Cardiac fibroblast (primary cell): Measurements from ENCODE around the gene PLEKHG3.

Experiments
- DNase-seq, 2 donors: peaks; one replicate each; pipeline versions ENCODE4 v3.0.0 to v3.0.0-alpha.2; 2010; ENCODE audit warnings: low read depth in 2 of 2
- H3K4me3 ChIP-seq, 2 donors: replicated peaks in 1 of 2; 1 replicate in 1 of 2; 2 replicates in 1 of 2; pipeline ENCODE4 v1.5.1; 2011; ENCODE audit warnings: low read depth in 2 of 2, low read length in 2 of 2, mild to moderate bottlenecking in 2 of 2, moderate library complexity in 1 of 2
- TF ChIP-seq, protein P1 (sequence below): IDR thresholded peaks from one replicate; pipeline ENCODE4 v1.5.1; 2011; ENCODE audit warnings: low read depth, mild to moderate bottlenecking, low read length, inconsistent platforms

Gene PLEKHG3

DNA sequence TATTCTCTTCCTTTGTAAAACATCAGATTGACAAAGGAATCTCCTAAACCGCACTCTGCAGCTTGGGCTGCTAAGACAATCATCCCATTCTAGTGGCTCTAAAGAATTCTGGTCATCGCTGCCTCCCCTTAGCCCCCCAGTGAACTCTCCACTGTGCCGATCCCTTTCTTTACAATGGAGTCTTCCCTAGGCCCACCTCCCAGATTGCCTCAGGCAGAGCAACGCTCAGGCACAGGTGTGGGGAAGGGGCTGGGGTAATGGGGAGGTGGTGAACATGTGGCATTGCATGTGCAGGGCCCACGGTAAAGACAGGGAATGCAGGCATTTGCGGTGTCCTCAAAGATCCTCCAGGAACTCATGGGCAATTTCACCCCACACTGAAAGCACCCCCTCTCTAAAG is 86.3 kb downstream of the PLEKHG3 start:
- TF ChIP-seq, protein P1, sequence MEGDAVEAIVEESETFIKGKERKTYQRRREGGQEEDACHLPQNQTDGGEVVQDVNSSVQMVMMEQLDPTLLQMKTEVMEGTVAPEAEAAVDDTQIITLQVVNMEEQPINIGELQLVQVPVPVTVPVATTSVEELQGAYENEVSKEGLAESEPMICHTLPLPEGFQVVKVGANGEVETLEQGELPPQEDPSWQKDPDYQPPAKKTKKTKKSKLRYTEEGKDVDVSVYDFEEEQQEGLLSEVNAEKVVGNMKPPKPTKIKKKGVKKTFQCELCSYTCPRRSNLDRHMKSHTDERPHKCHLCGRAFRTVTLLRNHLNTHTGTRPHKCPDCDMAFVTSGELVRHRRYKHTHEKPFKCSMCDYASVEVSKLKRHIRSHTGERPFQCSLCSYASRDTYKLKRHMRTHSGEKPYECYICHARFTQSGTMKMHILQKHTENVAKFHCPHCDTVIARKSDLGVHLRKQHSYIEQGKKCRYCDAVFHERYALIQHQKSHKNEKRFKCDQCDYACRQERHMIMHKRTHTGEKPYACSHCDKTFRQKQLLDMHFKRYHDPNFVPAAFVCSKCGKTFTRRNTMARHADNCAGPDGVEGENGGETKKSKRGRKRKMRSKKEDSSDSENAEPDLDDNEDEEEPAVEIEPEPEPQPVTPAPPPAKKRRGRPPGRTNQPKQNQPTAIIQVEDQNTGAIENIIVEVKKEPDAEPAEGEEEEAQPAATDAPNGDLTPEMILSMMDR = no peak

DNA sequence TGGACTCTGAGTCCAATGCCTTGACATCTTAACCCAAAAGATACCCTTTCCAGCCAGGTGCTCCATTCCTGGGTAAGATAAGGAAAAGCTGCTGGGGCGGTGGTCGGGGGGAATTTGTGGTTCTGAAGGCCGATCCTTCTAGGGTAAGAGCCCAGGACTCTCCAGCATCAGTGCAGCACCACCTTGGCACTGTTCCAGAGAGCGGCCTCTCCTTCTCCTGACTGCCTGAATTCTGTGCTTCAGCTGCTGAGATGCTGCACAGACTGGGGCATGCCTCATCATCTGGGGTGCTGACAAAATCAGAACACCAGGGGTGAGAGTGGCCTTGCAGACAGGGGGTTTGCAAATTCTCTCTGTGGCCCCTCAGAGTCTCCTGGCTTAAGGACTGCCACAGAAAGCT is 88.0 kb downstream of the PLEKHG3 start:
- DNase-seq = no peak
- H3K4me3 ChIP-seq = no peak overlapping the region
- TF ChIP-seq, protein P1 = no peak

More for the DNA sequence above, 86.3 kb downstream of the PLEKHG3 start:
- no peak for DNase-seq
- no peak overlapping the region for H3K4me3 ChIP-seq

DNA sequence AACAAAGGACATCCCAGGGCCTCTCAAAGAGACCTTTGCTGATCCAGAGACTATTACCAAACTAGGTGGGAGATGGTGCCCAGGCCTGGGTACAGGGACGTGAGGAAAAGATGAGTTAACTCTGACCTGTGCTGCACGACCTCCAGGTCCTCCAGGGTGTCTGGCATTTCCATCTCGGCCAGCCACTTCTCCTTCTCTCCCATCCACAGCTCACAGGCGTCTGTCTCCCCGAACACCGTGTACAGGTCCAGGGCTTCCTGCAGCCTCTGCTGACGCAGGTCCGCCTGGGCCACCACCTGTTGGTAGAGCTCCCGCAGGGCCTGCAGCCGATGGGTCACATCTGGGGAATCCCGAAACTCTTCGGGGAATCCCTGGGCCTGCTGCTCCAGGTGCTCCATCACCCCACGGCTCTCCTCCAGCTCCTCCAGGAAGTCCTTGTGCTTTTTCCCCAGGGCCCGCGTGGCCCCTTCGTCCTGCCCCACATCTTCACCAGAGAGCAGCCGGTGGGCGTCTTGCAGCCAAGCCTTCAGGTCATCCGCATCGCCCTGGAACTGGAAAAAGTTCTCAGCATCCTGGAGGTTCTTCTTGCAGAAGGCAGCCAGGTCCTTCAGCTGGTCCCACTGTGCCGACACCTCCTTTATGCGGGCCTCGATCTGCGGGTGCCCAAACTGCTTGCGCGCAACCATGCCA is 88.8 kb downstream of the PLEKHG3 start:
- DNase-seq = no peak
- TF ChIP-seq, protein P1 = no peak
- H3K4me3 ChIP-seq = no peak overlapping the region

DNA sequence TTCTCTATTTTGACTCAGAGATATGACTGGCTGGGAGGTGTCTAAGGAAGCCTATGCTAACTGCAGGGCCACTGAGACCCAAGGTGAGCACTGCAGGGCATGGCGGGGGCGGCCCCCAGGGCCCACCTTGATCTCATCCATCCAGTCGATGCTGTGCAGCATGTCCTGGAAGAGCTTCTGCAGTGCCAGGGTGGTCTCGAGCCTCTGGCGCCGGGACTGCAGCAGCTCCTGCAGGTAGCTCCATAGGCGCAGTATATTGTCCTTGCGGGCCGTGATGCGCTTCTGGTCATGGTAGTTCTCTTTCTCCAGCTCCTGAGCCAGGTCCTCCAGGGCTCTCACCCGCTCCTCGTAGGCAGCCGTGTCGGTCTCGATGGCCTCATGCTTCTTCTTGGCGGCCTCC is 91.0 kb downstream of the PLEKHG3 start:
- TF ChIP-seq, protein P1 = no peak
- DNase-seq = no peak

DNA sequence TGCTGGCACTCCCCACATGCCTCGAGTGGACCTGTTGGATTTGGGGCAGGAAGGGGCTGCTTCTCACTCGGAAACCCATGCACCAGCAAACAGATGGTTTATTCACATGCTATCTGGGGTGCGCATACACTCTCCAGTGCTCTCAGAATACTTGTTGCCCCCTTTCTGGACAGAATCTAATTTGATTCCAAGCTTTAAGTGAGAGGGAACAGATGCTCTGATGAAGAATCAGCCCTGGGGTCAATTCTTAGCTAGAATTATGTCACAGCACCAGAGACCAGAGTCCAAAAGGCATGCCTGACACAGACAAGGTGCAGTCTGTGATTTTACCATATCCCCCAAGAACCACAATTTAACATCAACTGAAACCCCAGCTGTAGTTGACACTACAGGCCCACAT is 91.7 kb downstream of the PLEKHG3 start:
- TF ChIP-seq, protein P1 = no peak
- DNase-seq = no peak
- no peak overlapping the region for H3K4me3 ChIP-seq

More for the DNA sequence above, 91.0 kb downstream of the PLEKHG3 start:
- no peak overlapping the region for H3K4me3 ChIP-seq

DNA sequence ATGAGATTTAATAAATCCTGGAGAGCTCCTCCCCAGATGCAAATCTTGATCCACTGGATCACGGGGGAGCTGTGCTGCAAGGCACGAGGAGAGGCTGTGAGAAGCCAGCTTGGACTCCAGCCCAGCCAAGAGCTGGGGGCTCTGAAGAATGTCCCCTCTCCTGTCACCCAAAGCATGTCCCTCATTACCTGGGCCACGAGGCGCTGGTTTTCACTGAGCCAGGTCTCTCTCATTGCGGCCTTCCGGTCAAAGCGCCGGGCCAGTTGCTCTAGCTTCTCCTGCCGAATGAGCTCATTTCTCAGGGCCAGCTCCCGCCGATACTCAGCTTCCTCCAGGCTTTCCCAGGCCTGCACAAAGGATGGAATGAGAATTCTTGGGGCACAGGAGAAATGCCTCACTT is 92.1 kb downstream of the PLEKHG3 start:
- TF ChIP-seq, protein P1 = no peak
- H3K4me3 ChIP-seq = no peak overlapping the region
- no peak for DNase-seq

DNA sequence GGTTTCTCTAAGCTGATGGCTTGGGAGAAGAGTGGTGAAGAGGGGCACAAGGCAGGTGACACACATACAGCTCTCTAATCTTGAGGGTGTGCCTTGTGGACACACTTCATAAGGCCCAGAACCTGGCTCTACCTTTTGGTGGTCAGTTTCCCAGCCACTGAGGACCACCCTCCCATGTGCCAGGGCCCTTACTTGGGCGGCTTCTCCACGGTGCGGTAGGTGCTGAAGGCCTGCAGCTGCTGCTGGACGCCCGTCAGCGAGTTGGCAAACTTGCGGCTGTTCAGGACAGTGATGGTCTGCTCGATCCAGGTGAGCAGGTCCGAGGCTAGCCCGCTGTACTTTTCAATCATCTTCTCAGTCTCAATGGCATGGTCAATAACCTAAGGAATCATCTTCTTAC is 95.3 kb downstream of the PLEKHG3 start:
- no peak for DNase-seq
- TF ChIP-seq, protein P1 = no peak
- H3K4me3 ChIP-seq = no peak overlapping the region
